ENCODE measurements around the gene CACNA2D3.

Gene CACNA2D3

DNA sequence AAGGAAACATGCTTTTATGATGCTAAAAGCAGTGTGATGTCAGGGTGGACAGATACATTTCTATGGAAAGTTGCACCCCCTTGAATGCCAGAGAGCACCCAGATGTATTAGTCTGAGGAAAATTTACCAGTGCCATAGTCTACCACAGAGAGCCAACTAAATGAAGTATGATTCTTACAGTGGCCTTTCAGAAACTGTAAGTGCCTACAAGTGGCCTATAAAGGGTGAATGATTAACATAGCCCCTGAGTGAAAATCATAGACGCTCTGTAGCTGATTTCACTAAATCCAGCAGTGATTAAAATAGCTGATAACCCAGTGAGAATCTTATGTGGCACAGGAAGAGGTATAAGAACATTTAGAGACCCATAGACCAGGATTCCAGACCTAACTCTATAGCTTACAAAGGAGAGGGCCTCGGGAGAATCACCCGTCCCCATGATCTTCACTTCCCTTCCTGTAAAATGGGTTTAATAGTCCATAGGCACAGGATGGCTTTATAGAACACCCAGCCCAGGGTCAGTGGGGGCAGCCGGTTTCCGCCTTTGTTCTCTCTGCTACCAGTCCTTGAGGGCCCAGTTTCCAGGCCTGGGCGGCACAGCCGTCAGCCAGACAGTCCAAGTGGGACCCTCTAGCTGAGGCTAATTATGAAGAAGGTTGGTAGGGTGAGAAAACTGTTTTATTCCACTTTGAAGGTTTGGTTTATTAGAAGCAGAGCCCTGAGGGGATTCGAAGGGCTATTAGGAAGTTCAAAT, 35.5 kb upstream of the CACNA2D3 start:
- CTCF ChIA-PET, result no interaction called here
- no peak for DNase-seq (ENCODE audit: extremely low spot score)
- POLR2A ChIA-PET, result no interaction called here
- no peak for TF ChIP-seq L3MBTL2 (conservative IDR thresholded peaks at IDR 0.05)
- TF ChIP-seq ZNF384 (IDR thresholded peaks at IDR 0.05), result no peak
- TF ChIP-seq ELF4 (IDR thresholded peaks at IDR 0.05), result no peak
- TF ChIP-seq TARDBP (IDR thresholded peaks at IDR 0.05), result no peak

DNA sequence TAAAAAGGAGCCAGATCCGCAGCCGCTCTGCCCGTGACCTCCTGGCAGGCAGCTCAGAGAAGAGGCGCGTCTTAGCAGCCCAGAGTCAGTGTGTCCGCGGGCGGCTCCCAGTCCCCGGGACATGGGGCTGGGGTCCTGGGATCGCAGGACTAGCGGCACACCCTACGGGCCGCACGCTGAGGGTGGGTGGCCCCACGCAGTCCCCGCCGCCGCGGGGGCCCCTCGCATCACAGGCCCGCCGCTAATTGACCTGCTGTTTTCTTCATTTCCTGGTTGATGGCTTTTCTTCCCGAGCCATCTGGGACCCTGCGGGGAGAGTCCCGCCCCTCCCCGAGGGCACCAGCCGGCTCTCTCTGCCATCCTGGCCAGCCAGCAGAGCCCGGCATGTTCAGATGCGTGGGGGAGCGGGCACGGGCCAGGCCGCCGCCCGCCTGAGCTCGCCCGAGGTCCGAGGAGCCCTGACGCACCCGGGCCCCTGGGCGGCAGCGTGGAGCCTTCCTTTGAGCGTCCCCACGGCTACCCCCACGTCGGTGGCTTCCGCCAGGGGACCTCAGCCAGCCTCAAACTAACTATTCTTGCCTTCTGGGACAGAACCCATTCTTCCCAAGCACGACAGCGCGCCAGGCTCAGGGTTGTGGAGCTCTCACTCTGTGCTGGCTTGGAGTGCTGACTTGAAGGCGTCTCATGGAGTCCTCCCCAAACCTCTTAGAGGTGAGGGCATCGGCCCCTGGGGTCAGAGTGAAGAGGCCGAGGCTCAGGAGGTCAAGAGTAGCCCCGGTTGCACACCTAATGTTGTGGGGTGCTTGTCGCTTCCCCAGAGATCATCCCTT, 34.6 kb upstream of the CACNA2D3 start:
- no peak for DNase-seq (ENCODE audit: extremely low spot score)
- POLR2A ChIA-PET, result no interaction called here
- no peak for TF ChIP-seq NFRKB (IDR thresholded peaks at IDR 0.05)
- TF ChIP-seq SP1 (IDR thresholded peaks at IDR 0.05), result no peak
- TF ChIP-seq, protein P1, sequence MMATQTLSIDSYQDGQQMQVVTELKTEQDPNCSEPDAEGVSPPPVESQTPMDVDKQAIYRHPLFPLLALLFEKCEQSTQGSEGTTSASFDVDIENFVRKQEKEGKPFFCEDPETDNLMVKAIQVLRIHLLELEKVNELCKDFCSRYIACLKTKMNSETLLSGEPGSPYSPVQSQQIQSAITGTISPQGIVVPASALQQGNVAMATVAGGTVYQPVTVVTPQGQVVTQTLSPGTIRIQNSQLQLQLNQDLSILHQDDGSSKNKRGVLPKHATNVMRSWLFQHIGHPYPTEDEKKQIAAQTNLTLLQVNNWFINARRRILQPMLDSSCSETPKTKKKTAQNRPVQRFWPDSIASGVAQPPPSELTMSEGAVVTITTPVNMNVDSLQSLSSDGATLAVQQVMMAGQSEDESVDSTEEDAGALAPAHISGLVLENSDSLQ (IDR thresholded peaks at IDR 0.05), result no peak
- TF ChIP-seq BHLHE40 (IDR thresholded peaks at IDR 0.05; ENCODE audit: borderline replicate concordance), result no peak
- no peak for TF ChIP-seq ARNT (IDR thresholded peaks at IDR 0.05)
- no peak for TF ChIP-seq LEF1 (IDR thresholded peaks at IDR 0.05; ENCODE audit: borderline replicate concordance)
- TF ChIP-seq CTBP1 (IDR thresholded peaks at IDR 0.05; ENCODE audit: borderline replicate concordance), result no peak
- TF ChIP-seq TARDBP (IDR thresholded peaks at IDR 0.05), result no peak
- TF ChIP-seq FOXA1 (IDR thresholded peaks at IDR 0.05), result no peak
- TF ChIP-seq FOXM1 (IDR thresholded peaks at IDR 0.05; ENCODE audit: borderline replicate concordance), result no peak
- no peak for TF ChIP-seq FOXK2 (IDR thresholded peaks at IDR 0.05)
- TF ChIP-seq ELF4 (IDR thresholded peaks at IDR 0.05), result no peak
- TF ChIP-seq SUZ12 (IDR thresholded peaks at IDR 0.05), result no peak
- TF ChIP-seq HDGF (IDR thresholded peaks at IDR 0.05; ENCODE audit: borderline replicate concordance), result no peak
- no peak for TF ChIP-seq ZNF384 (IDR thresholded peaks at IDR 0.05)
- TF ChIP-seq L3MBTL2 (conservative IDR thresholded peaks at IDR 0.05), result no peak
- CTCF ChIA-PET, result no interaction called here

DNA sequence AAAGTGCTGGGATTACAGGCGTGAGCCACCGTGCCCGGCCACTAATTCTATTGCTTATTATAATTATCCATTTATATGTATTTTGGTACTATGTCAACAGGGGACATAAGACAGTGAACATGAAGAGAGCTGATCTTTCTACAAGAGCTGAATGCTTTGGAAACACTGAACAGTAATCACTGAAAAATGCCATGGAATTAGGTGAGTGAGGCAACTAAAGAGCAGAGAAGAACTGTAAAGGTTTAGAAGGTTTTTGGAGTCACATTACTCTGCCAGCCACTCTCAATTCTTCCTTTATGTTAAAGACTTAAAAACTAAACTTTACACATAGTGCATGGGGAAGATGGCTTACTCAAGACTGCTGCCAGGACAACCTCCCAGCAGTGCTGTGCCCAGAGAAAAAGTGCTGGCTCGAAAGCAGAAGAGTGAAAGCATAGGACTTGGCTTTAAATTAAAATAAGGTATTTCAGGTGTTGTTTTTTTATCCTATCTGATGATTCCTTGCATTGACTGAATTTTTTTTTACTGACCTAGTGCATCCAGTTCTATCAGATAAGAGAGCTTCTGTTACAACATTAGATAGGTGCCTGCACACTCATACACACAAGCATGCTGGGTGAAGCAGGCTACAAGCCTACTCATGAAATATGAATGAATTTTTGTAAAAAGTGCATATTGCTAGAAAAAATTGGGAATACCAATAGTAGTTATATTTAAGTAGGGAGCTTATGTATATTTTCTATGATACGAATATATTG, 28.7 kb upstream of the CACNA2D3 start:
- CTCF ChIA-PET, result no interaction called here
- TF ChIP-seq, protein P1 (IDR thresholded peaks at IDR 0.05), result no peak
- TF ChIP-seq SP1 (IDR thresholded peaks at IDR 0.05) (no peak), FOXM1 (IDR thresholded peaks at IDR 0.05; ENCODE audit: borderline replicate concordance) (no peak), L3MBTL2 (conservative IDR thresholded peaks at IDR 0.05) (no peak), NFRKB (IDR thresholded peaks at IDR 0.05) (no peak), HDGF (IDR thresholded peaks at IDR 0.05; ENCODE audit: borderline replicate concordance) (no peak), BHLHE40 (IDR thresholded peaks at IDR 0.05; ENCODE audit: borderline replicate concordance) (no peak), SUZ12 (IDR thresholded peaks at IDR 0.05) (no peak), ZNF384 (IDR thresholded peaks at IDR 0.05) (no peak), ELF4 (IDR thresholded peaks at IDR 0.05) (no peak), TARDBP (IDR thresholded peaks at IDR 0.05) (no peak), FOXA1 (IDR thresholded peaks at IDR 0.05) (no peak), LEF1 (IDR thresholded peaks at IDR 0.05; ENCODE audit: borderline replicate concordance) (no peak)
- POLR2A ChIA-PET, result no interaction called here
- no peak for DNase-seq (ENCODE audit: extremely low spot score)

DNA sequence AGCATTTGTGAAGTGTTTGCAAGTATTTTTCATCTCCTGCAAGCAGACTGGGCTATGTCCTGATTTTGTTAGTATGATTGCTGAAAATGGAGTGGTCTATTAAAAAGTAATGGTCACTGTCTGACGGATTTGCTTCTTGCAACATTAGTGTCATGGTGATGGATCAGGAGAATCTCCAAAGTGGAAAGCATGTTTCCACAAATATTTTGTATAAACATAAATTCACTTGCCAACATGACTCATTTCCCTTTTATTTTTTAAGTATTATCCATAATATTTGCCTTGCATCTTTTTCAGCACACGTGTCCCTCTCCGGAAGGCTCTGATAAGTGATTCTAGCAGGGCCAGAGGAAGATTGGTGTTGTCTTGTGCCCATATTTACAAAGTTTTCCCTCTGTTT, 27.4 kb upstream of the CACNA2D3 start:
- no peak for DNase-seq (ENCODE audit: extremely low spot score)
- TF ChIP-seq, protein P1 (IDR thresholded peaks at IDR 0.05), result no peak
- no peak for TF ChIP-seq FOXA1 (IDR thresholded peaks at IDR 0.05)
- no peak for TF ChIP-seq HDGF (IDR thresholded peaks at IDR 0.05; ENCODE audit: borderline replicate concordance)
- no peak for TF ChIP-seq LEF1 (IDR thresholded peaks at IDR 0.05; ENCODE audit: borderline replicate concordance)
- no peak for TF ChIP-seq CTBP1 (IDR thresholded peaks at IDR 0.05; ENCODE audit: borderline replicate concordance)
- TF ChIP-seq BHLHE40 (IDR thresholded peaks at IDR 0.05; ENCODE audit: borderline replicate concordance), result no peak
- TF ChIP-seq TARDBP (IDR thresholded peaks at IDR 0.05), result no peak
- no peak for TF ChIP-seq FOXK2 (IDR thresholded peaks at IDR 0.05)
- no peak for TF ChIP-seq SUZ12 (IDR thresholded peaks at IDR 0.05)
- TF ChIP-seq FOXM1 (IDR thresholded peaks at IDR 0.05; ENCODE audit: borderline replicate concordance), result no peak
- no peak for TF ChIP-seq ARNT (IDR thresholded peaks at IDR 0.05)
- no peak for TF ChIP-seq NFRKB (IDR thresholded peaks at IDR 0.05)
- ChIA-PET CTCF (no interaction called here), POLR2A (no interaction called here)

DNA sequence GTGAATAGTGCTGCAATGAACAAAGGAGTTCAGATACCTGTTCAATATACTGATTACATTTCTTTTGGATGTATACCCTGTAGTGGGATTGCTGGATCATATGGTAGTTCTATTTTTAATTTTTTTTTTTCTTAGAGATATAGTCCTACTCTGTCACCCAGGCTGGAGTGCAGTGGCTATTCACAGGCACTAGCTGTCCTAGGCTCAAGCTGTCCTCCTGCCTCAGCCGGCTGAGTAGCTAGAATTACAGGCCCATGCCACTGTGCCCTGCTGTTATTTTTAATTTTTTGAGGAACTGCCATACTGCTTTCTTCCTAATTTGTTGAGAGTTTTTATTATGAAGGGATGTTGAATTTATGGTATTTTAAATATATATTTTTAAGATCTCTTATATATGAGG, 23.0 kb upstream of the CACNA2D3 start:
- CTCF ChIA-PET, result no interaction called here
- POLR2A ChIA-PET, result no interaction called here
- TF ChIP-seq FOXM1 (IDR thresholded peaks at IDR 0.05; ENCODE audit: borderline replicate concordance) (no peak), FOXA1 (IDR thresholded peaks at IDR 0.05) (no peak), CTBP1 (IDR thresholded peaks at IDR 0.05; ENCODE audit: borderline replicate concordance) (no peak), ARNT (IDR thresholded peaks at IDR 0.05) (no peak)
- TF ChIP-seq, protein P1 (IDR thresholded peaks at IDR 0.05), result no peak
- DNase-seq (ENCODE audit: extremely low spot score), result no peak

Measured in HEK293T (cell line).